HG03095 (cell line): ENCODE measurements around the gene CAVIN1.
"Not testable (repeated sequence)": the region's sequence is repeated elsewhere in the genome, so short reads cannot be mapped to it uniquely, and the experiment has no call there.

ENCODE experiments used
- ATAC-seq: cut with Tn5 transposase; IDR thresholded peaks from one replicate; pipeline ENCODE4 v1.9.1; 2021; ENCODE audit warnings: moderate library complexity; ENCODE audit not compliant: unreplicated experiment

CAVIN1 gene

GRCh38 chr17:42406615-42407288 is 16.3 kb downstream of the CAVIN1 start:
- ATAC-seq, result no peak

- ATAC-seq, result no peak
Measured at GRCh38 chr17:42405963-42406495, 17.0 kb downstream of the CAVIN1 start.

GRCh38 chr17:42405076-42405475 is 18.0 kb downstream of the CAVIN1 start:
- ATAC-seq, result no peak

- no peak for ATAC-seq
Measured at GRCh38 chr17:42404326-42405055, 18.6 kb downstream of the CAVIN1 start.

DNA sequence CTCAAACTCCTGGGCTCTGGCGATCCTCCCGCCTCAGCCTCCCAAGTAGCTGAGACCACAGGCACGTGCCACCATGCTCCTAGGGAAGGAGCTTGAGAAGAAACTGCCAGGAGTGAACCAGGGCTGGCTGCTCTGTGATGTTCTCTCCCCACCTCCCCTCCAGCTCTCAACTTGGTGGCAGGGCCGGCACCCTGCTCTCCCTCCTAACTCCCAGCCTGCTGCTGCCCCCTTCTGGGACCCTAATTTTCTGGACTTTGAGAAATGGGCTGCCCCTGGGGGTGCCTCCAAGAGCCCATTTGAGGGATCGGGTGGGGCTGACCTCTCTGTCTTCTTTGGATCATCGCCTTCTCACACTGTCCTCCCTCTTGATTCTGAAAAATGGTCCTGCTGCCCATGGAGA is 19.9 kb downstream of the CAVIN1 start:
- no peak for ATAC-seq

DNA sequence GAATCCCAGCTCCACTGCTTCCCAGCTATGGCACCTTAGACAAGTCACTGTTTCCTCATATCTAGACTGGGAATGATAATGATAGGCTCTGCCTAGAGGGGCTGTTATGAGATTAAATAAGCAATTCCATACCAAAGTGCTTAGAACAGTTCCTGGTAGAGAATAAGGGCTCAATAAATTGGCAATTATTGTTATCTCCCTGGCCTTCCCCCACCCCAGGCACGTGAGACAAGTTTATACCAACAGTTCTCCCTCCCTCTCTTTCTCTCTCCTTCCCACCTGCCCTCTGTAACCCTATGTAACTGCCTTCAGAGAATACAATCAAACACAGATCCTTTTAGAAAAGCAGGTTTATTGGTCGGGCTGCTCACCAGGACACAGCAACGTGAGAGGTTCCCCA is 20.9 kb downstream of the CAVIN1 start:
- no peak for ATAC-seq

DNA sequence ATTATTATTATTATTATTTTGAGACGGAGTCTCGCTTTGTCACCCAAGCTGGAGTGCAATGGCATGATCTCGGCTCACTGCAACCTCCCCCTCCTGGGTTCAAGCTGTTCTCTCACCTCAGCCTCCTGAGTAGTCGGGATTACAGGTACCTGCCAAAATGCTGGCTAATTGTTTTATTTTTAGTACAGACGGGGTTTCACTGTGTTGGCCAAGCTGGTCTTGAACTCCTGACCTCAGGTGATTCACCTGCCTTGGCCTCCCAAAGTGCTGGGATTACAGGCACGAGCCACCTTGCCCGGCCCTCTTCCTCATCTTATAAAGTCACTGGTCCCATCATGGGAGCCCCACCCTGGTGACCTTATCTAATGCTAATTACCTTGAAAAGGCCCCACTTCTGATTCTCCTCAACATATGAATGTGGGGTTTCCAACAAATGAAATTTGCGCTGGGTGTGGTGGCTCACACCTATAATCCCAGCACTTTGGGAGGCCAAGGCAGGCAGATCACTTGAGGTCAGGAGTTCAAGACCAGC is 22.1 kb downstream of the CAVIN1 start:
- ATAC-seq, result not testable (repeated sequence)

DNA sequence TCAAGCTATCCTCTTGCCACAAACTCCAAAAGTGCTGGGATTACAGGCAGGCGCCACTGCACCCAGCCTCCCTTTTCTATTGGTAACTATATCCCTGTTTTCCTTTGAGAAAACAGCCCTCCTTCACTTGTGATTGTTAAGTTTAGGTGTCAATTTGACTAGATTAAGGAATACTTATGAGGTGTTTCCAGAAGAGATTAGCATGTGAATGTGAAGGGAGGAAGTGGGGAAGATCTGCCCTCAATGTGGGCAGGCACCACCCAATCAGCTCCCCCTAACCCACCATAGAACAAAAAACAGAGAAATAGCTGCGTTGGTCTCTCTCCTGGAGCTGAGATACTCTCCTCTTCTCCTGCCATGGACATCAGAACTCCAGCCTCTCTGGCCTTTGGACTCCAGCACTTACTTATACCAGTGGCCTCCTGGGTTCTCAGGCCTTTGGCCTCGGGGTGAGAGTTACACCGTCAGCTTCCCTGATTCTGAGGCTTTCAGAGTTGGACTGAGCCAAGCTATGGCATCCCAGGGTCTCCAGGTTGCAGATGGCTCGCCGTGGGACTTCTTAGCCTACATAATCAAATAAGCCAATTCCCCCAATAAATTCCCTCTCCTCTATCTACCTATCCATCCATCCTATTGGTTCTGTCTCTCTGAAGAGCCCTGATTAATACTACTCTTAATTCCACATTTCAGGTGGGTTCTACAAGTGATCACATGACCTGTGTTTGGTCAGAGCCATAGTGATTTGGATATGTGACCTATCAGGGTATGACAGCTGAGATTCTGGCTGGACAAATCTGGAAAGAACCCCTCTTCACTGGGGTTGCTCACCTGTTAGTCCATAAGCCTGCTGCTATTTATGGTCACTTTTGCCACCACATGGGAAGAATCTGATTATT is 22.9 kb downstream of the CAVIN1 start:
- no peak for ATAC-seq

GRCh38 chr17:42399121-42399520 is 23.9 kb downstream of the CAVIN1 start:
- no peak for ATAC-seq

DNA sequence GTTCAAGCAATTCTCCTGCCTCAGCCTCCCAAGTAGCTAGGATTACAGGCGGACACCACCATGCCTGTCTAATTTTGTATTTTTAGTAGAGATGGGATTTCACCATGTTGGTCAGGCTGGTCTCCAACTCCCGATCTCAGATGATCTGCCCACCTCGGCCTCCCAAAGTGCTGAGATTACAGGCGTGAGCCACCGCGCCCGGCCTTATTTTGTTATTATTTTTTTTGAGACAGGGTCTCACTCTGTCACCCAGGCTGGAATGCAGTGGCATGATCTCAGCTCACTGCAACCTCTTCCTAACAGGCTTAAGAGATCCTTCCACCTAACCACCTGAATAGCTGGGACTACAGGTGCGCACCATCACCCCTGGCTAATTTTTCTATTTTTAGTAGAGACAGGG is 27.5 kb downstream of the CAVIN1 start:
- ATAC-seq, result not testable (repeated sequence)

DNA sequence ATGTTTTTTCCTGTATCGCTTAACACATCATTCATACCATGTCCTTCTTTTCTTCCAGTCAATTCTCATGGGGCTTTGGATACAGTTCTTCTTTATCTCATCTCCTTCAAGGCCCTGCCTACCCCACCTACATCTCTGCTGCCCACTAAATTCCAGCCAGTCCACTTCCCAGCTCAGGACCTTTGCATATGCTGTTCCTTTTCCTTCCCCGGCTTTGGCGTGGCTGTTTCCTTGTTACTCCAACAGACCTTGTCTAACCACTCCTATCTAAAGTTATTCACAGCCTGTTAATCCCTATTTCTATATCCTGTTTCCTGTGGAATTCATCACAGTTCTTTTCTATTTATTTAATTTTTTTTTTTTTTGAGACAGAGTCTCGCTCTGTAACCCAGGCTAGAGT is 28.2 kb downstream of the CAVIN1 start:
- ATAC-seq, result no peak

DNA sequence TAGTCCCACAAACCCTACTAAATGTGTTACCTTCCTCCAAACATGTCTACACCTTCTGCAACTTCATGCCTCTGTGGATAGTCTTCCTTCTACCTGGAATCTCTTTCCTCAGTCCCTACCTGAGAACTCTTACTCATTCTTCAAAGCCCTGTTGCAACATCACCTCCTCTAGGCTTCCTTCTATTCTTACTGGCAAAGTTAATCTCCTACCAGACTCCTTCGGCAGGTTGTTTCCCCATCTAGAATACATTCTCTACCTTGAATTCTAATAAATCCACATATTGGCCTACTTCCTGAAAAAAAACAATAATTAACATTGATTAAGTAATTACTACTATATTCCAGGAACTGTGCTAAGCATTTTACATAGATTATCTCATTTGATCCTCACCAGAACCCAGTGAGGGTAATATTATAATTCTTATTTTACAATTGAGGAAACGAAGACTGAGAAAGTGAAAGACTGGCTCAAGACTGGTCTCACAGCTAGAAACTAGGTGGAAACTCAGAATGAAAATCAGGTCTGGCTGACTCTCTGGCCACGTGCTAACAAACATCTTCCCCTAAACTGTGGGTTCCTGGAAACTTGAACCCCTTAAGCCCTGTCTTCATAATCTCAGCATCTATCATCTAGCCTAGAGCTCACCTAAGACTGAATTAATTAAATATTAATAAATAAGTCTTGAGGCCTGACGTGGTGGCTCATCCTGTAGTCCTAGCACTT is 30.2 kb downstream of the CAVIN1 start:
- ATAC-seq, result no peak

- ATAC-seq, result not testable (repeated sequence)
Measured at GRCh38 chr17:42391439-42391838, 31.6 kb downstream of the CAVIN1 start.

- ATAC-seq, result no peak
Measured at GRCh38 chr17:42389899-42390298, 33.2 kb downstream of the CAVIN1 start.

- ATAC-seq, result peak; percentile 20
Measured at GRCh38 chr17:42389135-42389417, 34.0 kb downstream of the CAVIN1 start.

DNA sequence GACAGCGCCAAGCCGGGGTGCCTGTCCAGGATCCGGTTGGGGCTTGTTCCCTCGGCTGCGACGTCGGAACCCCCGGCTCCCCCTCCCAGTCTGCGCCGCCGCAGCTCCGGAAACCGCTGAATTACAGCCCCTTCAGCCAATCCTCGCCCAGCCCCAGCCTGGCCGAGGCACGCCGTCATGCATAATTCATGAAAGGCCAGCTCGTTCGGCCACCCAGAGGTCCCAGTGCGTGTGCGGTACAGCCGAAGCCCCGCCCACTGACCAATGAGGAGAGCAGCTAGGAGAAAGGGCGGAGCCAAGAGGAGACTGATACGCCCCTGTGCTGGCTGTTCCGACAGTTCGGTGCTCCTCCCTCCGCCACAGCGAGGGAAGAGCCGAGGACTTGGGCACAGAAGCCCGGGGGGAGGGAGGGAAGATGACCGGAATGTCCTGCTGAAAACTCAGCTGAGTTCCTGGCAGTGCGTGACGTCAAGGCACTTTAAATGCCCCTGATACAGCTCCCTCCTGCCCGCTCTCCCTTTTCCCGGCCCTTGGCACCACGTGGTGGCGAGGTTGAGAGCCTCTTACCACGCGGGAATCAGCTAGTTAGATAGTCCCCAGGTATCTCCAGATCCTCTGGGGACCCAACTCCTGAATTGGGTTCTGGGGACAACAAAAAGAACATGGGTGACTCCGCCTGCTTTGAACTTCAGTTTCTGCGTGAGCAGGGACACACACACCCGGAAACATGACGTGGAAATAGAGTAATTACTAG is 34.5 kb downstream of the CAVIN1 start, which contains the start of gene STAT3:
TSS of gene STAT3 (minus strand) at position 62 of the 754 bp plus-strand sequence. CDS start 39,926 bp downstream, outside the sequence.
- ATAC-seq, result peak; percentile 87

DNA sequence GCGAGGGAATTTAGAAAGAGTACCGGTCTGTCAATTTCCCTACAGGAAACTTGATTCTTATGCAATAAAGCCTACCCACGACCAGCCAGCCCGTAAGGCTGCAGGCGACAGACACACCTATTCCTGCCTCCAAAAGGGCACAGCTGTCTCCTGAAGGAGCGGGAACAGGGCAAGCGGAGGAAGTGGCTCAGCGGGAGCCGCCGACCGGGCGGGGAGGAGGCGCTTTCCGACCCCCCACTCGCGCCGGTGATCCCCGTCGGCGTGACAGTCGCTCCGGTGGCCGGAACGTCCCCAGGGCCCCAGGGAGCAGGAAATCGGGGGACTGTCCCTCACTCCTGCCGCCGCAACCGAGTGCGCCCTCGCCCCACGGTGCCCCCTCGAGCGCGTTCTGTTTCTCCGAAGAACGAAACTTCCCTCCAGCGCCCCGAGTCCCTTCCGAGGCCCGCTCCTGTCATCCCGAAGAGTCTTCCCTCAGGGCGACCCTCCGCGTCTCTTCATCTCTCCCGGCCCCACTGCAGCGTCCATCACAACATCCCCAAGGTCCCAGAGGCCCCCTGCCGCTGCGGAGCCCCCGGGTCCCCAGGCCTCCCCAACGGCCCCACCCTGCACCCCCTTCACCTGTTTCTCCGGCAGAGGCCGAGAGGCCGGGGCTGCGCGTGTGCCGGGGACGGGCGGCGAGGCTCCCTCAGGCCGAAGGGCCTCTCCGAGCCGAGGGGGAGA is 35.2 kb downstream of the CAVIN1 start:
- peak; percentile 2 for ATAC-seq

DNA sequence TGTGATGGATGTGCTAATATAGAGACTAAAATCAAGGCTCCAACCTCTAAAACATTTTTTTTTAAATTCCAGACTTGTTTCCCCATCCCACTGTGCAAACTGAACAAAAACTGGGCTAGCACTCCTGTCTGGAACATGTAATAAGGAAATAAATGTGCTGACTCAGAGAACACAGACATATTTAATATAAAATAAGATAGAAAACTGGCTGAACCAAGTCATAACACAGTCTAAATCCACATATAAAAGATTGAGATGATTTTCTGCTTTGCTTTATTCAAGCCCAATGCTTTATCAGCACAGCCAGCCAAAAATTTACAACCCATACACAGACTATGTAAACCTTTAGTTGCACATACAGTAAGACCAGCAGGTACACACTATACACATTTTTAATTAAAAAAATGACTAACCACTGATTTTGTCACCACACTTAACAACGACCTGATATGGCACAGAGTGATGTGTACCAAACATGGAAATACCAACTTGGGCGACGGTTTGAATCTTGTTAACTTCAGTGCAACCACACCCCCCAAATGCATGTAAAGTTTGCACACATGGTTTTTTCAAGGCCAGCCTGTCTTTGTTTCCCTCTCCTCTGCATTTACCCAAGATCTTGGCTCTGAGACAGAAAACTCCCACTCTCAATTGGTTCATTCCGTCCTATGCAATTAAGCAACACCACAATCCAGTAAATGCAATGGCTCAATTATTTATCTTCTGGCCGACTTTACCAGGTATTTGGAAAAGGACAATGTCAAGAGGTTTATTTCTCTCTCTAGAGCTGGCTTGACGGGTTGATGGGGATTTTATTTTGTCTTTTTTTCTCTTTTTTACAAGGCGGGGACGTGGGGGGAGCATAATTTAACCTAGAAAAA is 36.0 kb downstream of the CAVIN1 start:
- ATAC-seq, result no peak
